GM12892 (cell line): ENCODE results near the gene HTR2B.

ENCODE experiments used
- POLR2A ChIP-seq: IDR thresholded peaks from 2 replicates; pipeline ENCODE4 v1.6.1; 2011; ENCODE audit warnings: low read depth, low read length, control low read depth
- TAF1 ChIP-seq: IDR thresholded peaks from 2 replicates; pipeline ENCODE4 v1.6.1; 2011; ENCODE audit warnings: low read depth, mild to moderate bottlenecking, control low read depth, low read length, borderline replicate concordance

GRCh38 chr2:231161877-231162329 is 37.1 kb upstream of the HTR2B start:
- TF ChIP-seq POLR2A: no peak
- TF ChIP-seq TAF1: no peak
